ENCODE measurements around the gene NTRK3.

NTRK3 gene

DNA sequence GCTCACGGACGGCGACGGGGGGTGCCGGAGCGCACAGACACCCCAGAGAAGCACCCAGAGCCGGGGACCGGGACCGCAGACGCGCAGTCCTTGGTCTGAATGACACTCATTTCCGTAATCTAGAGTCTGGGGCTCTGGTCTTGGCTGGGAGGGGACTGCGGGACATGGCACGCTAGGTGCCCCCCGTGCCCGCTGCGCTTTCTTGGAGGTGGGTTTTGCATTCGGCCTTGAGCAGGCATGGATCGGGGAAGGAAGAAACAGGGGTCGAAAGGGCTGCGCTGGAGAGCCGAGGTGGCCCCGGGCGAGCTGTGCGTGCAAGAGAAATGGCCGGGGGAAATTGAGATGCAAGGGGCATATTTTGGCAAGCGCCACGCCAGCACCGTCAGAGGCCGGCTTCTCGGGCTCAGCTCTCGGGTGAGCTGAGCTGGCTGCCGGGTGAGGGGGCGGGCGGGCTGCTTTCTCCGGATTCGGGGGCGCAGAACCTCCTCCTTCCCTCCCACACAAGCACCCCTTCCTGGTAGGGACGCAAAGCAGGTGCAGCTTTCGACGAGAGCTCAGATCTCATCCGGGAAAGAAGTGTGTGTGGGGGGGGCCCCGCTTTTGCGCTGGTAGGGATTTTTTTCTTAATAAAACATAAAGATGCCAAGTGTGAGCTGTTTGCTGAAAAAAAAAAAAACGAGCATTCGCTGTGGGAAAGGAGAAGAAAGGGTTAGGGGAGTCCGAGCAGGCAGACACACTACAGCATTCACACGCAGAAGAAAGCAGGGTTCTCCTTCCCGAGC is 963 bp upstream of the NTRK3 start:
- DNase-seq, result no peak

DNA sequence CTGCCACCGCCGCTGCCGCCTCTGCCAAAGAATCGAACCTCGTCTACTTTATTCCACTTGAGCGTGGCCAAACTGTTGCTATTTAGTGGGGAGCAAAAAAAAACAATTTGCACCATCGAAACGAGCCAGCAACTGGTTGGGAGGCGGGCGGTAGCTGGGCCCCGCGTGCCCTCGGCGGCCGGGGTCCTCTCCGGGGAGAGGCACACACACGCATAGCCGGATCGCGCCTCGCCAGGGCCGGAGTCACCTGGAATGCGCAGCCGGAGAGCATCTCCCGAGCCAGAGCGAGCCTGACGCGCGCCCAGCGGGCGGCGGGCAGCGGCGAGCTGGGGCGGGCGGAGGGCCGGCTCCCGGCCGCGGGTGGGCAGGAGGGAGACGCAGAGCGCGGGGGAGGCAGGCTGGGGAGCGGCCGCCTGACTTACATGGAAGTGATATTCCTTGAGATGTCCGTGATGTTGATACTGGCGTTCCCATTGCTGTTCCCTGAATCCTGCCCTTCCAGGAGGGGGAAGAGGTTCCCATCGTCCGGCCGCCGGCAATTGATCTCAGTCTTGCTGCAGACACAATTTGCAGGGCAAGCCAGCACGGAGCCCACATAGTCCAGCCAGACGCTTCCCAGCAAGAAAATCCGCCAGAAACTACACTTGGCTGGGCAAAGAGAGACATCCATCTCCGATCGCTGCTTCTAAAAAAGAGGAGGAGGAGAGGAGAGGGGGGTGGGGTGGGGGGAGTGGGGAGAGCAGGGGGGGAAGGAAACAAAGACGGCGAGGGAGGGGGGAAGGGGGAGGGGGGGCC is 858 bp downstream of the NTRK3 start:
- no peak for DNase-seq

DNA sequence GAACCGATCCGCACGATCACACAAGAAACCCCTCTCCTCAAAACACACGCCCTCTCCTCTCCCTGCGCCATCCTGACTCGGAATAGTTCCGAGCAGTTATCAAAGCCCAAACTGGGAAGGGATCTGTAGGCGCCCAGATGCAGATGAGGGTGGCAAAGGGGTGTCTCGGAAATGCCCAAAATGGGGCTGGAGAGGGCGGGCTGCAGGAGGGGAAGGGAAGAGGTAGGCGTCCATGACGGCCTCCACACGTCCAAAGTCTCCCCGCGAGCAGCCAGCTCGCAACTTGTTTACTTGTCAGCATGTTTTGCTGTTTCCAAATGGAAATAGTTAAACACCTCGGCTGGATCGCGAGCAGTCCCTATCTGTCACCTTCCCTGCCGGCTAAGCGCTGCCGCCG is 1.5 kb downstream of the NTRK3 start:
- DNase-seq, result no peak

DNA sequence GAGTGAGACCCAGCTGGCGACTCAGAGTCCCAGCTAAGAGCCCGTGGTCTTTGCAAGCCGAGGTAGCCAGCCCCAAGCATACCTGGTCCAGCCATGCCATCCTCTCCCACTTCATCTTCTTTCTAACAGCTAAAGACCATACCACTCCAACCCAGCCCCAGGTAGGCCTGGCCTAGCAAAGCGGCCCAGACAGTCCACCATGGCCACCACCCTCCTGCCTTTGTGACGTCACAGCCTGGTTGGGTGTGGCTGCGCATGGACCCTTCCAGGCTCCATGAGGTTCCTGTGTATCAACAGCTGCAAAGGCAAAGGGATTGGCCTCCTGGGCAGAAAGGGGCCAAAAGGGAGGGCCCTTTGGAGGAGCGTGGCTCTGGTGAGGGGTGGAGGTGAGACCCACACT is 4.1 kb downstream of the NTRK3 start:
- DNase-seq, result no peak

DNA sequence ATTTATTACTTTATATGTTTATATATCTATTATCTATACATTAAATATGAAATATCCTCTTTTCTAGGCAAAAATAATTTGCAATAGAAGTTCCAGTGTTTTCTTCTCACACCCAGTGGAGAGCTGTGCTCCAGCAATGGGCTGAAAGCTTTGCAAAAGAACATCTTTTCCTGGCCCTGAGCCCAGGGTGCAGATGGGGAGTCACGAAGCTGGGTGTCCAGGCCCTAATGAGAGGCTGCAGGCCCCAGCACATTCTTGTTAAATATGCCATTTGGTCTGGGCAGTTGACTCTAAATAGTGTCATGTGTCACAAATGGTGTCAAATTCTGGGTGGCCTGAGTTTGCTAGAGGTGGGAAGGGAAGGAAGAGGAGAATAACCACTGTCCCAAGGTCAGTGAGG is 5.7 kb downstream of the NTRK3 start:
- DNase-seq, result no peak

DNA sequence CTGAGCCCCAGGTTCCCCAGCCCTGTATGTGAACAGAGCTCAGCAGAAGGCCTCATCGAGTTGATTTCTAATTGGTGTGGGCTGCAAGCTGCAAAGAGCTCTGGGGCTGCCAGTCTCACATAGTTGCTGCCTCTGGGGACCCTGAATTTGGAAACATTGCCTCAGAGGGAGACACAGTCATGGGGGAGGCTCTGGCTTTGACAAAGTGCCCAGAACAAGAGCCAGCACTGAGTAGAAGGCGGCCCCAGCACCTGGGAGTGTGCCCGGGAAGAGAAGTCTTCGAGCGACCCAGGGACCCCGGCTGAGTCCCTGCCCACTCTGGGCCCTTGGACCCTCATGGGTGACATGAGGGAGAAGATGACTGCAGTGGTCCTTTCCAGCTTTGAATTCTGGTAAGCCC is 7.3 kb downstream of the NTRK3 start:
- no peak for DNase-seq

DNA sequence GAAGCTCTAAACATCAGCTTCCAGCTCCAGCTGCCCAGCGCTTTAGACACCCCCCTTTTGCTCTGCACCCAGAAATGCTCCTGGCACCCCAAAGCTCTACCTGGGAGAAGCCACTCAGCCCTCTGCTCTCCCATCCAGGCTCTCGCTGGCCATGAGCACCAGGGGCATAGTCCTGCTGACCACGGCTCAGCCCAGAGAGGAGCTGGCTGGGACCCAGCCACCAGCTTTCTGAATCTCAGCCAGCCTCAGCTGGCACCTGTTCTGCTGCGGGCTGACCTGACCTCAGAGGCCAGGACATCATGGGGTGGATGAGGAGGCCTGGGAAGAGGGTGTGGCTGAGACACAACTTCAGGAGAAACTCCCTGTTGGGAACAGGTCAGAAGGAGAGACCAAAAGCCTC is 8.6 kb downstream of the NTRK3 start:
- no peak for DNase-seq

DNA sequence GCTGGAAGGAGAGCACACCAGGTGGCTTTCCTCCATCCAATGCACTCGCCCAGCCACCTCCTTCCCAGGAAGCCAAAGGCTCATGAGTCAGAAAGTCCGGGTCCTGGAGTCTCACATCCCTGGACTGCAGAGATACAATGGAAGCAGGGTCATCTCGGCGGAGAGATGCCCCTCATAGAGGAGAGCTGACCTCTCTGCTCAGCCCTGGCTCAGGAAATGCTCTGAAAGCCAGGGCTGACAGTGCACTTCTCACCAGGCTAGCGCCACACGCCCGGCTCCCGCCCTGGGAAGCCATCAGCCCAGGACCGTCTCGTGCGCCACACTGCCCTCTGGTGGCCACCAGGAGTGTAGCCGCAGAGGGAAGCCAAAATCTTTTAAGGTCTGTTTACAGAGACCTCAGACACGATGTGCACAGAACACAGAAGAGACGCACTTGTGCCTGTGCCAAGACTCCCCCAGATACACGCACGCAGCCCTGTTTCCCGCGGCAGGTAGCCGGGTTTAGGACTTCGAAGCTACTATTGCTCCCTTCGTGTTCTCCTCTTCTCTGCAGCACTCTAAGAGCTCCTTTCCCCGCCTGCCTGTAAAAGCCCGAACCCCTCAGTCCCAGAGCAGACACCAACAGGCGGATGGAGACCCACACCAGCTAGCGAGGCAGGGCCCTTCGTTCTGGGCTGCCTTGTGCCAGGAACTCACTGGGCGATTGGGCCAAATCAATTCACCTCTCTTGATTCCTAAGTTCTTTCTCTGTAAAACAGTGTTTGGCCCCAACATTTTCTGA is 9.7 kb downstream of the NTRK3 start:
- peak; percentile 81 for DNase-seq

DNA sequence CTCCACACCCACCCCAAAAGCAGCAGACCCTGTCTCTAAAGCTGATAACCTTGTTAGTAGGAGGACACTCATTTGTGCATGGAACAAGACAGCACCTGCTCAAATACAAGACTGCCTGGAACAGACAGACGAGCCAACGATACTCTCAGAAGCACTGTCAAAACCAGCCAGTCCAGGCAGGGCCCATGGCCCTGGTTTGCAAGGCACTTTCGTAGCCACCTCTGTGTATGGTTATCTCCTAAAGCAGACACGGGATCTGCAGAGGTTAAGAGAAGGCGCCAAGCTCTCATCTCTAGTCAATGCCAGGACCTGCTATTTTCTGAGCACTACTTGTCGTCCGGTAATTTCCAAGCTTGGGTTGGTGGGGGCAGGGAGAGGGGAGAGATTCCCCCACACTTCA is 10.5 kb downstream of the NTRK3 start:
- no peak for DNase-seq

DNA sequence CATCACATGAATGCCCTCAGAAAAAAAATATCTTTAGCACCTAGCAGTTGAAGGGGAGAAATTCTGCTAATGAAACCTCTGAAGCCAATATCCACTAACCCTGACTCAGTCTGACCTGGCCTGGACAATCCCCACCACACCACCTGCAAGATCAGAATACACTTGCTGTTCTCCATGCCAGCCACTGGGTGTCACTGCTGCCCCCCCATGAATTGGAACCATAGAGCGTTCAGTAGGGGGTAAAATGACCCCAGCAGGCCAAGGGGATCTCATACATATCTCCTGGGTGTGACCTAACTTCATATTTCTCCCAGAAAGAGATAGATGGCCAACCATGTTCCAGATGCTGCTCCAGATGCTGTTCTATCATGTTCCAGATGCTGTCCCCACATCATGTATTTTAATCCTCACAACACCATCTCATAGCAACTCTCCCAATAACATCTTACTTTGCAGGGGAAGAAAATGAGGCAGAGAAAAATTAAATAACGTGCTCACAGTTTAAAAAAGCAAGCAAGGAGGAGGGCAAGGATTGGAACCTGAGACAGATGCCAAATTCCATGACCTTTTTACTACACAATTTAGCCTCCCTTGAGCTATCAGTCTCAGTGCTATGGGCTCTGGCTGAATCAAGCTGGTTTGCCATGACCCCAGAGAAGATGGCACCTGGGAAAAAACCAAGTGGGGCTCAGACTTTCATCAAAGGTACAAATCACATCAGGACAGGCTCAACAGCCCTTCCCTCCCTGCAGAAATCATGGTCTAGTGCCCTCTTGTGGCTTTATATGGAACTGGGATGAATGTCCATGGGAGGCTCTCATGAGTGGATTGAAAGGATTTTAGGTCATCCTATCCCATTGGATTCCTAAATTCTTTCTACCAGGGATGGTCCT is 12.4 kb downstream of the NTRK3 start:
- DNase-seq, result peak; percentile 69

DNA sequence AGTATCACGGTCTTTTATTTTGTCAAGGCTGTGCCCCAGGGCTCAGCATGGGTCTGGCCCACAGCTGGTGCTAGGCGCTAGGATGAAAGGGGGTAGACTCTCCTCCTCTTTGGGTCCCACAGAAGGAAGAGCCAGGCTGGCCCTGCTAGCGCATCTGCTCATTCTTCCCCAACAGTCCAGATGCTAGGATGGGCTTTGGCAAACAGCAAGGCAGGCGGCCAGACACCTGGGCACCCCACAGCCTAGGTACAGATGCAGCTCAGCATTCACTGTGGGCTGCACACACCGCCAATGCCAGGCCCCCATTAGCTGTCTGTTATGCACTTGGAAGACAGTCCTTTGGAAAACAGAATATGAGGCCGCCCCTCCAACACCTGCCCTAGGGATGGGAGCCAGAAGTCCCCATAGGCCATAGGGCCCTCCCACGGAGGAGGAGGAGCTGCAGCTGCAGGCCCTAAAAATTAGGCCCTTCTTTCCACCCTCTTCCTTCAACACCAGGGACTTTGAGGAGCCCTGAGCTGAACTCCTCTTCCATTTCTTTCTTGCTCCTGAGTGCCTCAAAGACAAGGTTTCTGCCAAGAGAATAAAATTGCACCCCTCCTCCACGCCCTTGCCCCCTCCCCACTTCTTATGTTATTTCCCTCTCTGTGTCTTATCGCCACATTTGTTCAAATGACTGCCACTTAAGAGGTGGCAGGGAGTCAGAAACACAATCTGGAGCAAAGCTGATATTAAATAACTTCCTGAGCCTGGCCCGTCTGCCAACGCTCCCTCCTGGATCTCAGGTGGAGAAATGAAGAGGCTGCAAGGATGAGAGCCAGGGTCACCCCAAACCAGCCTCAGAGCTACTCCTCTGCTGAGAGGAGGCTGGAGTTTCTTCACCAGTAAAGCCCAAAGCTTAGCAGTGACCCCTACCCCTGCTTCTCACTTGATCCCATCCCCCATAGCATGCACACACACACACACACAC is 13.7 kb downstream of the NTRK3 start:
- DNase-seq, result no peak

DNA sequence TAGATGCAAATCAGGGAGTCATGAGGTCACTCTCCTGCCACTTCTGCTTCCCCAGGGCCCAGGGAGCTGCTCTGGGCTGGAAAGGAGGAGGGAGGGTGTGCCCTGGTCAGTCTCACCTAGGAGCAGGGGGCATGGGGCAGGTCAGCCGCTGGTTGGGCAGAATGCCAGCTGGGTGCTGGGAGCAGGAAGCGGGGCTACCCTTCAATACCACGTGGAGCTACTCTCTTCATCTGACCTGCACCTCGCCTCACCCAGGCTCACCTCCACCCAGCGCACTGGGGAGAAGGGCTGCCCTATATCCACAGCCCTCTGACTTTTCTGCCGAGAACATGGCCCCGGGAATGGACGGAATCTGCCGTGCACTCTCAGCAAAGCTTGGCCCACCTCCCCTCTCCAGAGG is 15.1 kb downstream of the NTRK3 start:
- DNase-seq, result no peak

DNA sequence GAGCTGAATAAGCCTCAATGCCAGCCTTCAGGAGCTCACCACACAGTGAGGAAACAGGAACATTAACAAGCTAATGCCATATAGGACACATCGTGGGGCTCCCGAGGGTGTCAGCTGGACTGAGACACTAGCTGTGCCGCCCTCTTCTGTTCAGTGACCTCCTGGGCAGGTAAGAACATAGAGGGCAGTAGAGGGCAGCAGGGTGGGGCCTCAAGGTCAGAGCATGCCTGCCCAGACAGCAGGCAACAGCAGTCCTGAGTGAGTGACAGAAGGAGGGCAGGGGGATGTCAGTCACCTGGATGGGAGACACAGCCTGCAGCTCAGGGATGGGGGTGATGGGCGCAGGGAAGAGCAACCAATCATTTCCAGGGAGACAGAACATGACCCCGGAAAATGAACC is 15.5 kb downstream of the NTRK3 start:
- DNase-seq, result no peak

DNA sequence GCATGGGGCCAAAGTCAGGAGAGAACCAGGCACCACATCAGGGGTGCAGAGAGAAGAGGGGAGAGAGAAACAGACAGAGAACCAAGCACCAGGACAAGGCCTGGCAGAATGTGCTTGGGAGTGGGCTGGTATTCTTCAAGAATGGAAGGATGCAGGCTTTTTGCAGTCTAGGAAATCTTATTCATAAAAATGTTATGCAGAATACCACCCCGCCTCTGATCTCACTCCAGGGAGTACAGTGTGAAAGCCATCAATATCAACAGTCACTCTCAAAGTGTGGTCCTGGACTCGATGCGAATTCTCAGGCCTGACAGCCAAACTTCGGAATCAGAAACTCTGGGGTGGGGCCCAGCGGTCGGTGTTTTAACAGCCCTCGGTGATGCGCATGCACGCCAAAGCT is 16.9 kb downstream of the NTRK3 start:
- DNase-seq, result no peak

DNA sequence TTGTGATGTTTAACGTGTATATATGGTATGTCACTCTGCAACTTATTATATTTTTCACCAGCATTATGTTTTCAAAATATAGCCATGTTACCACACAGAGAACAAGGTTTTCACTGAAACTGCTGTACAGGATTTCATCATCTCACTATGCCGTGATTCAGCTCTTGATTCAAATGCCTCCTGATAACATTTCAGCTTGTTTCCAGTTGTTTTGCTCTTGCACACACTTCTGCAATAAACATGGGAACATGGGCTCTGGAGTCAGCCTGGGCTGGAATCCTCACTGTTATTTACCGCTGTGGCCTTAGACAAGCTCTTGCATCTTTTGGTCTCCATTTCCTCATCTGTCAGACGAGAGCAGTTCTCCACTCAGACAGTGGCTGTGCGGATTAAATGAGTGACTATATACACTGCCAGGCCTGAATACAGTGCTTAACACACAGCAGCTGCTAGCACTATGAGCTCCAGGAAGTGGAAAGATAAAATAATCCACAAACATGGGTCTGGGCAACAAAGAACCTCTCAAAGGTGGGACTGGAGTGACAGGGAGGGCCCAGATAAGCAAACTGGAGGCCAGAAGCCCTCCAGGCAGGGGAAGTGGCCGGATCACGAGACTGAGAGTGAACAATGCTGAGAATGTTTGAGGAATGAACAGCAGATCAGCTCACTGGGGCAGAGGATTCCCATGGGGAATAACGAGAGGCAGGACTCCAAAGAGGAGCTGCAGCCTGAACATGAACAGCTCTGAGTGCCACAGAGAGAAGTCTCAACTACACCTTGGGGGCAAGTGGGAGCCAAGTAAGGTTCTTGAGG is 17.7 kb downstream of the NTRK3 start:
- no peak for DNase-seq

DNA sequence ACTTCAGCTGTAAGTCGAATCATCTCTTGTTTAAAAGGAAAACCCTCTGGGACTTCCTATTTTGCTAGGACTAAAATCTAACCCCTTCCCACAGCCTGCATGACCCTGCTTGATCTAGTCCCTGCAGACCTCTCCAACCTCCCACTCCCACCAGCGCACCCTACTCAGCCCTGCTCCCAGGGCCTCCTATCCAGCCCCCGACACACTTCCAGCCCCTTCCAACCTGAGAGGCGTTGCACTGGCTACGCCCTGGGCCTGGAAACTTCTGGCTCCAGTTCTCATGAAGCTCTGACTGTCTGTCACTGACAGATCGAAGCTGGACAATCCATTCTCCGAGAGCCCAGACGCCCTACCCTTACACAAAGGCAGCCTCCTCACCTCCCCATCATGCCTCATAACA is 21.8 kb downstream of the NTRK3 start:
- no peak for DNase-seq

DNA sequence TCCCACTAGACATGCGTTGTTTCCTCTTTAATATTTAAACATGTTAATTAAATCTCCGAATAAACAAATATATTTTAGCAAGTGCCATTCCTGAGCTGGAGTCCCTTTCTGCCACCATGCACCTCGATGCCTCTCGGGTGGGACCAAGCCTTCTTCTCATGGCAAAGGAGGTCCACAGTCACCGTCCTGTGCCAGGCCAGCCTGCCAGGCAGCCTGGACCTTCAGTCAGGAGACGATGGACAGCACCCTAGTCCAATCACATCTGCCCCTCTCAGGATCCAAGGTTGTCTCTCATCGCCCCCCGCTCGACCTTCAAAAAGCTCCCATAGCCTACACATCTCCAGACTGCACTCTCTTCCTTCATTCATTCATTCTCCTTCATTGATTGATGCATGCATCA is 22.6 kb downstream of the NTRK3 start:
- DNase-seq, result no peak

DNA sequence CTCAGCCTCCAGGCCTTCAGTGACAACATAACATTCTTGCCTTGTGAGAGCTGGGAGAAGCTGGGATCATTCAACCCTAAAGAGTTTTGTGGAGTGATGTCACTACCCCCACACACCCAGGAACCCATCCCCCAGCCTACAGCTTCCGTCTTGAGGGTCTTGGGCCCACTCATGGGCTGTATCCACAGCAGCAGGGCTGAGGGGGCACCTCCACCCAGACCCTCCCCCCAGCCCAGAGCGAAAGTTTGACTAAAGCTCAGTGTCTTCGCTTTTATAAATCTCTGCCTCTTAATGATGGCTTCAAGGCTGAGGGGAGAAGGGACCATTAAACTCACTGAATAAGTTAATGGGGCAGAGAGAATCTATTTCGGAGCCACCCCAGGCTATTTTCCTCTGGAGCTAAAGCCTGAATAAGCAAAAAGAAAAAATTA is 23.8 kb downstream of the NTRK3 start:
- no peak for DNase-seq

DNA sequence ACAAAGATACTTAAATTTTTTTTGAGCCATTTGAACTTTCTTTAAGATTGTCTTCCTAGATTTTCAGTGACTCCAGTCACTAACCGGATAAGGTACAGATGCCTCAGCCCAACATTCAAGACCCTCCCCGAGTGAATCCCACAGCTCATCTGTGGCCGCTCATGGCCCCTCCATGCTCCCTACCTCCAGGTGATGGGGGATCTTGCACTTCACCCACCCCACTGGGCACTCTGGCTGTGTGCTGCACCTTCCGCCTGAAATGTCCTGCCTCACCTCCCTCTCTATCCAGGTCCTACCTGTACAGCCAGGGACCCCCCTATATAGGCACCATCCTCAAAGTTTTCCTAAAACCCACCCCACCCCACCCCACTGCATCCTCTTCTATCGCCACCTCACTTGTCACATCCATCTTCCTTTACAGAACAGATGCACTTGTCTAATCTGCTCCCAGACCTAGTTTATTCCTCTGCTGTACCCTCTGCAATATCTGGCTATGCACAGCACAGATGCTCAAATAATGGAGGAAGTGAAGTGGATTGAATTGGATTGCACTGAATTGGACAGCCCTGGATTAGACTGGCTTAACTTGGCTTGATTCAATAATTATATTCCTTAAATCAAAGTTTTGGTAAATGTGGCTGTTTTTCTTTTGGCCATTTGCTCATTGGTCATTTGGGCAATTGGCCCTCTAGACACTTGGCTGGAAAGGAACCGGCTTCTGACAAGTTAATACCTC is 24.5 kb downstream of the NTRK3 start:
- peak; percentile 76 for DNase-seq

DNA sequence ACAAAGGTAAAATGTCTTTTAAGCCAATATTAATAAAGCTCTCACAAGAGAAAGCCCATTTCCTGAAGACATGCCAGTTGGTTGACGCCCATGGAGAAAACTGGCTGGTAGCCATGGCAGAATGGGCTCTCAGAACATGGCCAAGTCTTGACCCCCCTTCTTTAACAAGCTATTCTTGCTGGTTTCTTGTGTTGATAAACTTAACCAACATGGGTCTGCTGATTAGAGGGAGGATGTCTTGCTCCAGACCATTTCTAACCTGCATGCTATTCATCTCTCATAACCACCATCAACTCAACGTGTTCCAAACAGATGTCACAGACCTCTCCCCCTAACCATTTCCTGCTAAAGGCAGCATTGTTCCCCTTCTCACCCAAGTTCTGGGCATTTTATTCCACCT is 25.7 kb downstream of the NTRK3 start:
- no peak for DNase-seq

Measured in NCI-H82 (cell line).